Type B pancreatic cell (in vitro differentiated cells): ENCODE data around the gene NAA11. TPM values are rescaled to one million over a fixed set of nuclear protein-coding genes. Genes with fewer than 3 reads are reported as not detected.

Source experiments
- DNase-seq: peaks from one replicate; pipeline ENCODE4 v3.0.0; 2021; ENCODE audit warnings: mixed read lengths; ENCODE audit not compliant: unreplicated experiment; ENCODE audit errors: extremely low spot score
- H3K27ac Mint-ChIP-seq: 2 replicates; pipeline ENCODE4 v1.8.0; 2021; ENCODE audit warnings: mild to moderate bottlenecking, mixed read lengths
- H3K27me3 Mint-ChIP-seq: 2 replicates; pipeline ENCODE4 v1.8.0; 2021; ENCODE audit warnings: mixed read lengths
- H3K36me3 Mint-ChIP-seq: 2 replicates; pipeline ENCODE4 v1.8.0; 2021; ENCODE audit warnings: mixed read lengths
- H3K4me1 Mint-ChIP-seq: one replicate; pipeline ENCODE4 v1.8.0; 2021; ENCODE audit warnings: mixed read lengths; ENCODE audit not compliant: unreplicated experiment
- H3K4me3 Mint-ChIP-seq: 2 replicates; pipeline ENCODE4 v1.8.0; 2021; ENCODE audit warnings: mild to moderate bottlenecking, mixed read lengths
- H3K9me3 Mint-ChIP-seq: 2 replicates; pipeline ENCODE4 v1.8.0; 2021; ENCODE audit warnings: mixed read lengths
- total RNA-seq: library from RNA; stranded (reverse); gene quantifications from 2 replicates; pipeline ENCODE4 v1.2.1, GENCODE V29; 2021; ENCODE audit warnings: low replicate concordance
- TF ChIP-seq, protein P1 (sequence below): fragments of 200-600 bp; sonication (generic); conservative IDR thresholded peaks from 2 replicates; pipeline ENCODE4 v1.5.0; 2021; ENCODE audit warnings: antibody characterized with exemption, mild to moderate bottlenecking

NAA11 gene
- total RNA-seq, 1 donor from 2014 or later: not detected

DNA sequence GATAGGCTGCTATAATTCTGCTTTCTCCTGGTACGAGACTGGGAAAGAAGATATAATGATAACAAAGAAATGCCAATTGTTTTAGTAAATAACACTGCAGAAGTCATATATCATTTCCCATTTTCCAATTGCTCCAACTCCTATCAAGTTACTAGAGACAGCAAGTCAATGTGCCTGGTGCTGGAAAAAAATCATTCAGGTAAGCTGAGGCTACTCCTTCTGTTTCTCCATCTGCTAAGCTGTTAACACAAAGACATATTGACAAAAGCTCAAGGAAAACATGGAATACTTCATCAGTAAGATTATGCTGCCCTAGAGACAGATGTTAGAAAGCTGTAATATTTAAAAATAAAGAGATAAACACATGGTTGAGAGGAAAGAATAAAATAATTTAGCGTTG, 10.0 kb downstream of the NAA11 start:
- H3K4me3 Mint-ChIP-seq: no peak overlapping the region
- no peaks in the 10 kb centered on the region for H3K36me3 Mint-ChIP-seq
- DNase-seq: no peak
- H3K27ac Mint-ChIP-seq: no peak overlapping the region
- TF ChIP-seq, protein P1, sequence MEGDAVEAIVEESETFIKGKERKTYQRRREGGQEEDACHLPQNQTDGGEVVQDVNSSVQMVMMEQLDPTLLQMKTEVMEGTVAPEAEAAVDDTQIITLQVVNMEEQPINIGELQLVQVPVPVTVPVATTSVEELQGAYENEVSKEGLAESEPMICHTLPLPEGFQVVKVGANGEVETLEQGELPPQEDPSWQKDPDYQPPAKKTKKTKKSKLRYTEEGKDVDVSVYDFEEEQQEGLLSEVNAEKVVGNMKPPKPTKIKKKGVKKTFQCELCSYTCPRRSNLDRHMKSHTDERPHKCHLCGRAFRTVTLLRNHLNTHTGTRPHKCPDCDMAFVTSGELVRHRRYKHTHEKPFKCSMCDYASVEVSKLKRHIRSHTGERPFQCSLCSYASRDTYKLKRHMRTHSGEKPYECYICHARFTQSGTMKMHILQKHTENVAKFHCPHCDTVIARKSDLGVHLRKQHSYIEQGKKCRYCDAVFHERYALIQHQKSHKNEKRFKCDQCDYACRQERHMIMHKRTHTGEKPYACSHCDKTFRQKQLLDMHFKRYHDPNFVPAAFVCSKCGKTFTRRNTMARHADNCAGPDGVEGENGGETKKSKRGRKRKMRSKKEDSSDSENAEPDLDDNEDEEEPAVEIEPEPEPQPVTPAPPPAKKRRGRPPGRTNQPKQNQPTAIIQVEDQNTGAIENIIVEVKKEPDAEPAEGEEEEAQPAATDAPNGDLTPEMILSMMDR: no peak
- peaks cover 17% of the 10 kb centered on the region for H3K4me1 Mint-ChIP-seq
- H3K9me3 Mint-ChIP-seq: no peaks in the 10 kb centered on the region
- no peaks in the 10 kb centered on the region for H3K27me3 Mint-ChIP-seq

DNA sequence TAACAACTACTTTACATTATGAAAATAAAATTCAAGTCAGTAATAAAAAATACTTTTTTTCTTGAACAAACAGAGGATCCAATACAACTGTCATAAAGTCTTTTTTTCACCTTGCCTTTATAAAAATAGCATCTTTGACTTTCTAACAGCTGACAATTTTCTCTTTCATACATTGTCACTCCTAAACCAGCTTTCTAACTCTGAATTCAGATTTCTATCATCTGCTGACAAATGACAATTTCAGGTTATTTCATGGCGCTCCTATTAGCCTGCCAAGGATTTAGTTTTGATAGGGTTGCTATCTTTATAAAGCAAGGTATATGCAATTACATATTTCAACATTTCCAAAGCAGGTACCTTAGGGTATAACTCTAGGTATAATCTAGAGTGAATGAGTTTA, 14.6 kb downstream of the NAA11 start:
- no peak for DNase-seq
- no peak overlapping the region for H3K27ac Mint-ChIP-seq
- TF ChIP-seq, protein P1: no peak
- no peak overlapping the region for H3K4me3 Mint-ChIP-seq
- no peaks in the 10 kb centered on the region for H3K36me3 Mint-ChIP-seq
- peaks cover 6% of the 10 kb centered on the region for H3K4me1 Mint-ChIP-seq
- H3K27me3 Mint-ChIP-seq: no peaks in the 10 kb centered on the region
- H3K9me3 Mint-ChIP-seq: no peaks in the 10 kb centered on the region

DNA sequence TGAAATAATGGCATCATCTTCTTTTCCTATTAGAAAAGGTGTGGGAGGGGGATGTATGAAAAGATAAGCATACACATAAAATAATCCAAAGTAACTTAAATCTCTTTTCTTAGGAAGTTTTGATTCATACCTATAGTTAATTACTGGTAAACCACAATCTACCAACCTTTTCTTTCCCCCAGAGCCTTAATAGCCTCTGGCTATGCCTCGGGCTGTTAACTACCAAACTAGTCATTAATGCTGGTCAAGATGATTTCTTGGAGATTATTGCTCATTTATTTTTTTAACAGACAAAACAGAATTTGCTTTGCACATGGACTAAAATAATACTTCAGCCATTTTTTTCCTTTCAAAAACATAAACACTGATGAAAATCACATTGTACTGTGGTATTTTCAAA, 16.9 kb downstream of the NAA11 start:
- no peak for DNase-seq
- TF ChIP-seq, protein P1: no peak
- H3K4me3 Mint-ChIP-seq: no peak overlapping the region
- H3K27me3 Mint-ChIP-seq: no peaks in the 10 kb centered on the region
- no peaks in the 10 kb centered on the region for H3K36me3 Mint-ChIP-seq
- H3K27ac Mint-ChIP-seq: no peak overlapping the region
- H3K4me1 Mint-ChIP-seq: no peaks in the 10 kb centered on the region
- no peaks in the 10 kb centered on the region for H3K9me3 Mint-ChIP-seq

DNA sequence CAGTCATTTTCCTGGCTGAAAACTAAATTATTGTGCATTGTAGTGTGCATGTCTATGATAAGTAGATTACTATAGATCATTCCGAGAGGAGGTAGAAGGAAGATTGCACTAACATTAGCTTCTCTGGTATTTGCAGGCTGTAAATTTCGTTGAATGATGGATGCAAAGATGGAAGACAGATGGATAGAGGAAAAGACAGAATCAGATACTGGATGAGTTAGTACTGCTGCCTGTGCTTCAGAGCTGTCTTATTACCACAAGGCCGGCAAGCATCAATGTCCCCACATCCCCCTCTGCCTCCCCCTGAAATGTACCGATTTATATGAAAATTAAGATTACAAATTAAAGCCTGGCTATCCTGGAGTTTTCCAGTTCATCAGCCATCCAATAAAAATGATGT, 17.7 kb downstream of the NAA11 start:
- Mint-ChIP-seq H3K27me3 (no peaks in the 10 kb centered on the region), H3K36me3 (no peaks in the 10 kb centered on the region), H3K4me3 (no peak overlapping the region), H3K4me1 (no peaks in the 10 kb centered on the region), H3K9me3 (no peaks in the 10 kb centered on the region), H3K27ac (no peak overlapping the region)
- TF ChIP-seq, protein P1: no peak
- DNase-seq: no peak

DNA sequence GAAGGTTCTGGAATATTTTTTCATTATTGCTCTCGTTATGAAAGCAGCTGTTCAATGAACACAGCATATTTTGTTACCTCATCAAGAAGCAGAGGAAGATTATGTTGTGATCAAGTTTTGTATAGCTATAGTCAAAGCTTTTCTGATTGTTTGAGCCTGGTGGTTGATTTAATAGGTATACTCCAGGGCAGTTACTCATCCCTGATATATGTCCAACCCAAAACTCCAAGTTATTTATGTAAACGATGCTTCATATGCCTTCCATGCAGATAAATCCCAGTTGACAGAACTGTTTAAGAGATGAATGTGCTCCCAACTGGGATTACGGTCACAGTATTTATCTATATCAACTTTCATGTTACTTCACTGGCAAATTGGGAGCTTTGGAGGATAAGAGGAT, 19.1 kb downstream of the NAA11 start:
- Mint-ChIP-seq H3K4me3 (no peak overlapping the region), H3K27ac (no peak overlapping the region), H3K9me3 (no peaks in the 10 kb centered on the region), H3K27me3 (no peaks in the 10 kb centered on the region), H3K36me3 (no peaks in the 10 kb centered on the region), H3K4me1 (no peaks in the 10 kb centered on the region)
- TF ChIP-seq, protein P1: no peak
- no peak for DNase-seq

DNA sequence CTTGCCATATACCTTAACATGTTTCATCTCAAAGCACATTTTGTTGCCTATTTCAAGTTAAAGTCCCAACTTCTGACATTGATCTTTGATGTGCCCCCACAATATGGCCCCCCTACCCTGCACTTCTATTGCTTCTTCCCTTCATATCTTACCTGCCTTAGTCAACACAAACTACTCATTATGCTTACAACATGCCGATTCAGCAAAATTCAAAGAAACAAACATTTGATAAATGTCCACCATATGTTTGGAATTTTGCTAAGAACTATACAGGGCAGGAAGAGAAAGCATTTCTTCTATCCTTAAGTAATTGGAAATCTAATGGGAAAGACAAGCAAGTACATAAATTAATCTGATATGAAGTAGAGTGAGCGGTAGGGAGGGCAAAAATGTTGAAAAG, 25.6 kb downstream of the NAA11 start:
- TF ChIP-seq, protein P1: no peak
- H3K9me3 Mint-ChIP-seq: no peaks in the 10 kb centered on the region

More for the DNA sequence above, 25.6 kb downstream of the NAA11 start:
- H3K27me3 Mint-ChIP-seq: no peaks in the 10 kb centered on the region
- no peaks in the 10 kb centered on the region for H3K4me1 Mint-ChIP-seq
- no peaks in the 10 kb centered on the region for H3K36me3 Mint-ChIP-seq
- H3K27ac Mint-ChIP-seq: no peak overlapping the region
- DNase-seq: no peak
- H3K4me3 Mint-ChIP-seq: no peak overlapping the region
